Neutrophil (primary cell): Measurements from ENCODE around the gene CLEC12A.
A peak's percentile ranks its signal among the peaks of the same experiment; 100 is the strongest.

Source experiments
- H3K27ac ChIP-seq: fragments of 200-600 bp; sonication (generic); 2 replicates; pipeline ENCODE4 v1.5.1; 2016; ENCODE audit warnings: mild to moderate bottlenecking, moderate library complexity
- H3K27me3 ChIP-seq: fragments of 200-600 bp; sonication (generic); 2 replicates; pipeline ENCODE4 v1.6.0; 2016; ENCODE audit warnings: mild to moderate bottlenecking
- H3K36me3 ChIP-seq: fragments of 200-600 bp; sonication (generic); 2 replicates; pipeline ENCODE4 v1.5.1; 2017
- H3K4me1 ChIP-seq, 2 experiments: fragments of 200-600 bp in 1 of 2; sonication (generic) in 1 of 2; 1 replicate in 1 of 2; 2 replicates in 1 of 2; pipeline versions ENCODE4 v1.5.1 to v1.6.1; 2013 to 2016; ENCODE audit warnings: low read depth in 1 of 2, low read length in 1 of 2, mild to moderate bottlenecking in 1 of 2, moderate library complexity in 1 of 2; ENCODE audit not compliant: control insufficient read depth in 1 of 2, insufficient read depth in 1 of 2
- H3K4me3 ChIP-seq, 2 experiments: fragments of 200-600 bp in 1 of 2; sonication (generic) in 1 of 2; 1 replicate in 1 of 2; 2 replicates in 1 of 2; pipeline ENCODE4 v1.5.1; 2013 to 2016; ENCODE audit warnings: low read depth in 1 of 2, low read length in 1 of 2, mild to moderate bottlenecking in 1 of 2, moderate library complexity in 1 of 2
- H3K9me3 ChIP-seq: fragments of 200-600 bp; sonication (generic); 2 replicates; pipeline ENCODE4 v1.5.1; 2016
- TF ChIP-seq, protein P1 (sequence below): fragments of 200-600 bp; sonication (generic); IDR thresholded peaks from 2 replicates; pipeline ENCODE4 v1.5.1; 2016; ENCODE audit warnings: antibody characterized with exemption

The CLEC12A gene

DNA sequence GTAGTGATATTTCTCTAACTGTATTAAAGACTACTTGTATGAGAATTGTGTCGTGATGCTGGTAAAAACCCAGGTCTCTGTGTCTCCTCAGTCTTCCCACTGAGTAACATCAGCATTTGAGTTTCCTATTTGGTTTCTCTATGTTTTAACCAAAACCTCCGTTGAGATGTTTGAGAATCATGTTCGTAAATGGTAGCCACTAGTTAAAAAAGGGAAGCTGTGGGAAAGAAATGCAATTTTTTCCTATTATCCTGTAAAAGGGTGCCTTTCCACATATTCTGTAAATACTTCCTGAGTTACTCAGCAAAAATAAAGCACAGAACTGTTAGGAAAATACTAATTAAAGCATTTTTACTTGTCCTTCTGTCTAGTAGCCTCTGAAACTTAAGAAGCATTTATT lies 20.7 kb downstream of the CLEC12A start:
- Histone ChIP-seq H3K27ac (peak overlapping the region; percentile 30), H3K9me3 (no peaks in the 10 kb centered on the region), H3K27me3 (no peaks in the 10 kb centered on the region), H3K4me1 (peaks cover 15 to 17% of the 10 kb centered on the region in 2 experiments), H3K4me3 (no peak overlapping the region), H3K36me3 (peaks cover 8% of the 10 kb centered on the region)
- TF ChIP-seq, protein P1, sequence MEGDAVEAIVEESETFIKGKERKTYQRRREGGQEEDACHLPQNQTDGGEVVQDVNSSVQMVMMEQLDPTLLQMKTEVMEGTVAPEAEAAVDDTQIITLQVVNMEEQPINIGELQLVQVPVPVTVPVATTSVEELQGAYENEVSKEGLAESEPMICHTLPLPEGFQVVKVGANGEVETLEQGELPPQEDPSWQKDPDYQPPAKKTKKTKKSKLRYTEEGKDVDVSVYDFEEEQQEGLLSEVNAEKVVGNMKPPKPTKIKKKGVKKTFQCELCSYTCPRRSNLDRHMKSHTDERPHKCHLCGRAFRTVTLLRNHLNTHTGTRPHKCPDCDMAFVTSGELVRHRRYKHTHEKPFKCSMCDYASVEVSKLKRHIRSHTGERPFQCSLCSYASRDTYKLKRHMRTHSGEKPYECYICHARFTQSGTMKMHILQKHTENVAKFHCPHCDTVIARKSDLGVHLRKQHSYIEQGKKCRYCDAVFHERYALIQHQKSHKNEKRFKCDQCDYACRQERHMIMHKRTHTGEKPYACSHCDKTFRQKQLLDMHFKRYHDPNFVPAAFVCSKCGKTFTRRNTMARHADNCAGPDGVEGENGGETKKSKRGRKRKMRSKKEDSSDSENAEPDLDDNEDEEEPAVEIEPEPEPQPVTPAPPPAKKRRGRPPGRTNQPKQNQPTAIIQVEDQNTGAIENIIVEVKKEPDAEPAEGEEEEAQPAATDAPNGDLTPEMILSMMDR: no peak

DNA sequence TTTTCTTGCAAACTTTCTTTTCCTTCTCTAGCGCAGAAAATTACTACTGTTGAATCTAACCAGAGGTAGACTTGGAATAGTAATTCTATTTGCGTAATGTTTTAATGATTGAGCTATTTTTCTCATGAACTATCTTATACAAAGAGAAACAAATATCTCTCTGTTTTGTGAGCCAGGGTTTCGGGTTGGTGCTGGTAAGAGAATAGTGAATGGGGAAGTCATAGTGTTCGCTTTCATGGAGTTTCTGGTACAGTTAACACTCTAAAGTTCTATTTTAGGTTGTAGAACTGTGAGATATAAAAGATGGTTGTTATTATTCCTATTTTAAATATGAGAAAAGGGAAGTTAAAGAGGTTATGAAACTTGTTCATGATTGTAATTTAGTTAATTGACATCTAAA lies 21.1 kb downstream of the CLEC12A start:
- no peak overlapping the region for H3K4me3 ChIP-seq
- no peaks in the 10 kb centered on the region for H3K9me3 ChIP-seq
- peak overlapping the region; percentile 30 for H3K27ac ChIP-seq
- peaks cover 15 to 17% of the 10 kb centered on the region in 2 experiments for H3K4me1 ChIP-seq
- H3K27me3 ChIP-seq: no peaks in the 10 kb centered on the region
- H3K36me3 ChIP-seq: peaks cover 5% of the 10 kb centered on the region
- TF ChIP-seq, protein P1: no peak

DNA sequence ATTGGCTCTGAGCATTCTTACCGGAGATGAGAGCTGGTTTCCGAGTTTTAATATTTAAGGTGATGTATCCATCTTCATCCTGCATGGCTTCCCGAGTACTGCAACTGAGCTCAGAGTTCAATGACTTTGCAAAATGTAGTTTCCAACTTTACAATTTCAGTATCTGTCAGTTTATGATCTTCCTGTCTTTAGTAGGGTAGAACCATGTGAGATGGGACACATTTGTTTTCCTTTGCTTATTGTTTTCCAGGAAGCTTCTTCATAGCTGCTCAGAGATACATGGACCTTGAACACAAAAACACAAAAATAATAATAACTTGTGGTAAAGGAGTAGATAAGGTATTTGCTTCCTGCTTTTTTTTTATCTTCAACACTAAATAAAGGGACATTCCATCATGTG lies 27.8 kb downstream of the CLEC12A start, which contains the start of gene CLEC1B:
TSS of gene CLEC1B (minus strand) at position 106 of the 400 bp plus-strand sequence. CDS start at position 85, 21 bp downstream.
- peaks cover 0 to 3% of the 10 kb centered on the region in 2 experiments for H3K4me1 ChIP-seq
- H3K36me3 ChIP-seq: no peaks in the 10 kb centered on the region
- TF ChIP-seq, protein P1: no peak
- no peak within 1 kb of the TSS for H3K27ac ChIP-seq
- no peak within 1 kb of the TSS for H3K4me3 ChIP-seq
- H3K9me3 ChIP-seq: no peaks in the 10 kb centered on the region
- H3K27me3 ChIP-seq: no peaks in the 10 kb centered on the region

DNA sequence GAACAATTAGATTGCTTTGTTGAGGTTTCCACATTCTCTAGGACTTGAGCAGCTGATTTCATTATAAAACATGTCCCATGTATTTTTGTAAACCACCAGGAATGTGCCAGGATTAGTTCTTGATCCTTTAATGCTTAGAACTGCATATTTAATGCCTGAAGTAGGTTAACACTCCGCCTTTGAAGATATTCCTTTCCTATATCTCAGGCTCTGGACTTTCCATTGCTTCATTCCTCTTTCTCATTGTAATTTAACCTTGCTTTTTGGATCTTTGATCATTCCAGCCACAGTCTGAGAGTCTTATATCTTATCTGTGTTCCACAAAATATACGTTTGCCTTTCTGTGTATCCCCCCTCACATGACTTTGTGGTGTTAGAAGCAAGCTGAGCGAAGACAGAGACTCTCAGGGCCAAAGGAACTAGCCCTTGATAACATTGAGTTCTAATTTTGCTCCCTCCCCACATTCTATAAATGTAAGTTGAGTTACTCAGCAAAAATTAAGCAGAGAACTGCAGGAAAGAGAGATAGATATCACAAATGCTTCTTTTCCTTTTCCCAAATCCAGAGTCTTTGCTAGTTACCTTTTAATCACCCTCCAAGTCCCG lies 30.1 kb downstream of the CLEC12A start:
- no peaks in the 10 kb centered on the region for H3K27me3 ChIP-seq
- no peak overlapping the region for H3K27ac ChIP-seq
- H3K4me3 ChIP-seq: no peak overlapping the region
- no peaks in the 10 kb centered on the region for H3K9me3 ChIP-seq
- peaks cover 0 to 3% of the 10 kb centered on the region in 2 experiments for H3K4me1 ChIP-seq
- no peaks in the 10 kb centered on the region for H3K36me3 ChIP-seq
- TF ChIP-seq, protein P1: no peak

DNA sequence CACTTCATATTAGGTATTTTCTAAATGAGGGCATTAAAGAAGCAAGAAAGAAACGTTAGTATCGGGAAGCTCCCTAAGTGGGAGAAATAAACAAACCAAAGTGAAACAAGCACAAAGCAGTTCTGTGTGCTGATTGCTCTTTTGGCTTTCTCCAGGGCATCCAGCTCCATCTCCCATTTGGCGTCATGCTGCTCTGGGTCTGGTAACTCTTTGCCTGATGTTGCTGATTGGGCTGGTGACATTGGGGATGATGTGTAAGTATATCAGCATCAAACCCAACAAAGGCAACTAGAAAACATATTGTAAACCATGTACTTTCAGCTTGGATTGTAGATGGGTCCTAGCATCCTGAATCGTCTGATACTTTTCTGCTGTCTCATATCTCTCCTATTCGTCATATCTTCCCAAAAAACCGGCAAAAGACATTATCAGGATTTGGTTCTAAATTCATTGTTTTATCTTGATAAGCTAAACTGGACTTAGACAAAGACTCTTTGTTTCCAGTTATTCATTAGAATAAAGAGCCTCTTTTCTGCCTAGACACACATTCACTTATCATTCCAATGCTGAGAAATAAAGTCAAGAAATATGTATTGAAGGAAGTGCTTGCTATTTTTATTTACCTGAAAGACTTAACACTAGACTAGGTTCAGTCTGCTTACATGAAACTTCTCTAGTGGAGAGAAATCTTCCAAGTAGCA lies 41.6 kb downstream of the CLEC12A start:
- Histone ChIP-seq H3K4me1 (peaks cover 8 to 17% of the 10 kb centered on the region in 2 experiments), H3K4me3 (no peak overlapping the region)
- TF ChIP-seq, protein P1: no peak

More for the DNA sequence above, 41.6 kb downstream of the CLEC12A start:
- no peak overlapping the region for H3K27ac ChIP-seq
- H3K9me3 ChIP-seq: no peaks in the 10 kb centered on the region
- H3K27me3 ChIP-seq: no peaks in the 10 kb centered on the region
- H3K36me3 ChIP-seq: peaks cover 28% of the 10 kb centered on the region
